PFSK-1 (cell line): Measurements from ENCODE around the gene RALGAPB.

ENCODE experiments used
- REST ChIP-seq, 2 experiments: IDR thresholded peaks; 2 replicates each; pipeline versions ENCODE4 v1.6.1 to v1.8.0; 2011 to 2012; ENCODE audit warnings: low read depth in 2 of 2, low read length in 2 of 2, control low read depth in 1 of 2, inconsistent platforms in 1 of 2, mild to moderate bottlenecking in 1 of 2, moderate library complexity in 1 of 2; ENCODE audit not compliant: insufficient read depth in 1 of 2
- TAF1 ChIP-seq: IDR thresholded peaks from 2 replicates; pipeline ENCODE4 v1.6.1; 2012; ENCODE audit warnings: low read length, control low read depth, borderline replicate concordance; ENCODE audit not compliant: insufficient read depth

- TF ChIP-seq REST (IDR thresholded peaks at IDR 0.05; ENCODE audit: insufficient read depth in 1 of 2, low read depth in 2 of 2, low read length in 2 of 2) (no peak), TAF1 (no peak)
Observed at GRCh38 chr20:38564680-38565079, 92.0 kb downstream of the RALGAPB start.
